CD4-positive, alpha-beta T cell treated with Interleukin-15 for 1 hour (primary cell): ENCODE measurements around the gene TMTC2.

Experiments used
- DNase-seq: peaks from one replicate; pipeline ENCODE4 v3.0.0-alpha.2; 2020

TMTC2 gene

GRCh38 chr12:83153177-83153576, 466.5 kb downstream of the TMTC2 start:
- DNase-seq = no peak

- DNase-seq = no peak
Measured at GRCh38 chr12:83156815-83157214, 470.1 kb downstream of the TMTC2 start.

GRCh38 chr12:83157604-83158003, 470.9 kb downstream of the TMTC2 start:
- DNase-seq = no peak

- DNase-seq = no peak
Measured at GRCh38 chr12:83158613-83159207, 472.0 kb downstream of the TMTC2 start.

- no peak for DNase-seq
Measured at GRCh38 chr12:83161456-83161855, 474.8 kb downstream of the TMTC2 start.

GRCh38 chr12:83168751-83169150, 482.0 kb downstream of the TMTC2 start:
- DNase-seq = no peak

GRCh38 chr12:83172441-83172840, 485.7 kb downstream of the TMTC2 start:
- no peak for DNase-seq

- DNase-seq = no peak
Measured at GRCh38 chr12:83172866-83173649, 486.4 kb downstream of the TMTC2 start.

- no peak for DNase-seq
Measured at GRCh38 chr12:83179999-83180398, 493.3 kb downstream of the TMTC2 start.

- no peak for DNase-seq
Measured at GRCh38 chr12:83181074-83181473, 494.4 kb downstream of the TMTC2 start.

- no peak for DNase-seq
Measured at GRCh38 chr12:83183132-83183531, 496.4 kb downstream of the TMTC2 start.
